ENCODE results near the gene MED20.
A peak's percentile ranks its signal among the peaks of the same experiment; 100 is the strongest.
"Not testable (repeated sequence)": the region's sequence is repeated elsewhere in the genome, so short reads cannot be mapped to it uniquely, and the experiment has no call there.

MED20 gene

GRCh38 chr6:41920921-41921711 lies at the start of gene MED20, which contains the start of gene BYSL:
TSS of gene MED20 (minus strand) at chr6:41921139. CDS start at chr6:41921018, 121 bp downstream.
TSS of gene BYSL (plus strand) at chr6:41921499. CDS start at chr6:41921563, 64 bp downstream.
- DNase-seq, result peak; percentile 87 to 95

GRCh38 chr6:41970436-41970846 lies 49.5 kb upstream of the MED20 start:
- DNase-seq, result no peak

- DNase-seq, result no peak
These were observed 46.7 kb upstream of the MED20 start for GRCh38 chr6:41967312-41968287.

- no peak for DNase-seq
These were observed 46.0 kb upstream of the MED20 start for GRCh38 chr6:41966961-41967311.

GRCh38 chr6:41966214-41966920 lies 45.4 kb upstream of the MED20 start:
- DNase-seq, result no peak

GRCh38 chr6:41965429-41966213 lies 44.7 kb upstream of the MED20 start:
- no peak for DNase-seq

GRCh38 chr6:41964201-41964887 lies 43.4 kb upstream of the MED20 start:
- DNase-seq, result no peak

GRCh38 chr6:41963371-41963770 lies 42.4 kb upstream of the MED20 start:
- no peak for DNase-seq

GRCh38 chr6:41960028-41960427 lies 39.1 kb upstream of the MED20 start:
- DNase-seq, result no peak

GRCh38 chr6:41958022-41958856 lies 37.3 kb upstream of the MED20 start:
- no peak for DNase-seq

- no peak for DNase-seq
These were observed 36.2 kb upstream of the MED20 start for GRCh38 chr6:41957117-41957516.

- DNase-seq, result no peak
These were observed 34.5 kb upstream of the MED20 start for GRCh38 chr6:41955412-41955811.

GRCh38 chr6:41954668-41955067 lies 33.7 kb upstream of the MED20 start:
- no peak for DNase-seq

GRCh38 chr6:41947581-41948220 lies 26.8 kb upstream of the MED20 start:
- DNase-seq, result no peak

GRCh38 chr6:41943456-41943855 lies 22.5 kb upstream of the MED20 start:
- no peak for DNase-seq

- not testable (repeated sequence) for DNase-seq
These were observed 21.9 kb upstream of the MED20 start for GRCh38 chr6:41942882-41943281.

- no peak for DNase-seq
These were observed 21.3 kb upstream of the MED20 start for GRCh38 chr6:41942067-41942851.

GRCh38 chr6:41941280-41942066 lies 20.5 kb upstream of the MED20 start, which contains the start of gene CCND3:
TSS of gene CCND3 (minus strand) at chr6:41941808. CDS start at chr6:41941649, 159 bp downstream.
- DNase-seq, result peak; percentile 70 to 97

Measured in NCI-H526 (cell line).